GM21447 (cell line): ENCODE results near the gene PDE6A.
"Not testable (repeated sequence)": the region's sequence is repeated elsewhere in the genome, so short reads cannot be mapped to it uniquely, and the experiment has no call there.

Experiments used
- ATAC-seq: cut with Tn5 transposase; IDR thresholded peaks from one replicate; pipeline ENCODE4 v1.9.1; 2021; ENCODE audit not compliant: unreplicated experiment

The PDE6A gene

GRCh38 chr5:149895416-149896345, 48.9 kb downstream of the PDE6A start:
- no peak for ATAC-seq

GRCh38 chr5:149894237-149894636, 50.4 kb downstream of the PDE6A start:
- no peak for ATAC-seq

DNA sequence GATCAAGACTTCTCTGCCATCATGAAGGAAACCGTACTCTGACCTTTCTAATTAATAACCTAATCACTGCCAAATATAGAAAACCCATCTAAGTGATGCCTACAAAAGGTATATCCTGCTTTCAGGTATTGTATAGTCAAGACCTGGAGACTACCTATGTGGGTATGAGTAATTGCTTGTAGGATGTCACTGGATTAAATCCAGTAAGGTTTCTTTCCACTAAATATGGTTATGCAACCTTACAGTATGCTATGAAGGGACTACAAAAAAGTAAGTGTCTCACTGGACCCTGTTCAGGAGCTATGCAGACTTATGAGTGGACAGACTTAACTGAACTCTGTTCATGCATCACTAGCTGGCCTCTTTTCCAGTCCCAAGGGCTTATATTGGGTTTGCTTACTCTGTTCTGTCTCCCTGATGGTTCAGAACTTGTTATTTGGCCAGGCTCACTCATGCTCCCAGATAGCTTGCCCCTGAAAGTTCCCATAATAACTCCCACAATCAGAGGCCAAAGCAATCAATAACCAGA, 51.1 kb downstream of the PDE6A start:
- no peak for ATAC-seq

DNA sequence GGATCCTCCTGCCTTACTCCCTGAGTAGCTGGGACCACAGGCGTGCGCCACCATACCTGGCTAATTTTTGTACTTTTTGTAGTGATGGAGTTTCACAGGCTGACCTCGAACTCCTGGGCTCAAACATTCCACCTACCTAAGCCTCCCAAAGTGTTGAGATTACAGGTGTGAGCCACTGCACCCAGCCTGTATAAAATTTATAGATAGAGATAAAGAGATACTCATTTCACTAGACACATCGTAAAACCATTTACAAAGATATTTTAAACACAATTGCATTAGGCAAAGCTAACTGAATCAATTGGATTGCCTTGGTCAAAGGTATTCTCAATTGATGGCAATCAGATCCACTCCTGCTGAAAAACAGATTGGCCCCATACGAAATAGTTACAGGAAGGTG, 52.0 kb downstream of the PDE6A start:
- no peak for ATAC-seq

DNA sequence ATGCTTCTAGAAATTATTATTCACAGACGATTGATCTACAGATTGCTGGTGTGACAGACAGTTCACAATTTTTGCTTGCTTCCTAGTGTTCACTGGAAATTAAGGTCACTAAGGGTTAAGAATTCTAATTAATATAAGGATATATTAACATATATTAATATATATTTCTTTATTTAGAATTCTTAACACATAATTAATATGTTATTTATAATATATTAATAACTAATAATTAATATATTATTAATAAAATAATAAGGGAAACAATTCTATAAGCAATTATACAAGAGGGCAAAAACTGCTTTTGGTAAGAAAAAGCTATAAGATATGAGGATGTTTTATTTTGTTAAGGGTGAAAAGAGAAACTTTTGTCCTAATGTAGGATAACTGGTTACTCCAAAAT, 56.3 kb downstream of the PDE6A start:
- no peak for ATAC-seq

DNA sequence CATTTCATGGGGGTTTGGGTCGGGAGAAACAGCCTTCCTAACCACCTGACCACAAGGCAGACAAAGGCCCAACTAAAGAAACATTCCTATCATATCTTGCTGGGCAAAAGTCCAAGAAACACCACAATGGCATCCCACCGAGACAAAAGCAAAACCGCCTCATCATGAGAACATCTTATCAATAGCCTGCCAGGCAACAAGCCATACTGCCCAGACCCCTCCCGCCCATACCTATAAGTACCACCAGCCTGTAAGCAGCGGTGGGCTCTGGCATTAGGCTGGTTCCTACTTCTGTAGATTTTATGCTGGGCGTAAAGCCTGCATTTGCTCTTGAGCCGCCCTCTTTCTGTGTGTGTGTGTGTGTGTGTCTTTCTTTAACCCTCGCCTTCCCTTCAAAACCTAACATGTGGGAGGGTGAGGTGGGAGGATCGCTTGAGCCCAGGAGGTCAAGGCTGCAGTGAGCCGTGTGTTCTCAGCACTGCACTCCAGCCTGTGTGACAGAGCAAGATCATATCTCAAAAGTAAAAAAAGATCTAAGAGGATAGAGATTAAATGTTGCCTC, 56.9 kb downstream of the PDE6A start:
- no peak for ATAC-seq

DNA sequence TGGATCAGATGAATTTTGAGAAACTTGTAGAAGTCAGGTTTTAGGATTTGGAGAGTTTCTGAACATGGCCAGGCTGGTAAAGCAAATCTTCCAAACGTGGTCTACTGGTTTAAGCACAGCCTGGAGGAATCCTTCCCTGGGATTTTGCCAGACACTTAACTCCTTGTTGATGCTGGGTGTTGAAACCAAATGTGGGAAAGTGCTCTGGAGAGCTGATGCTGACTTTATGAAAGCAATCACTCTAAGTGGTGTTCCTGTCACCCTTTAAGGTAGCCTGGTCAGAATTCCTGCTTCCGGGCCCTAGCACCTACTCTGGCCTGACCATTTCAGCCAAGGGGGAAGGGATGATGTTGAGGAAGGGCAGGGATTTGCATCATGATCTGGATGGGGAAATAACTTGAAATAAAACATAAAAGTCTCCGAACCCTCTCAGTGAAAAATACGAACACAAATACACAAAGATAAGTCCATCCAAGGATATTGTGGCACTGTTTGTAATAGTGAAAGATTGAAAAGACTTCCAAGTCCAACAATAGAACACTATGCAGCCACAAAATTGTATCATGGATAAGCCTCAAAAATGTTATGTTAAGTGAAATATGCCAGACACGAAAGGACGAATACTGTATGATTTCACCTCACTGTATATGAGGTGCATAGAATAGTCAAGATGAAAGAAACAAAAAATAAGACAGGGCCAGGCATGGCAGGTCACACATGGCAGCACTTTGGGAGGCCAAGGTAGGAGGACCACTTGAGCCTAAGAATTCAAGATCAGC, 57.7 kb downstream of the PDE6A start:
- ATAC-seq, result no peak

- ATAC-seq, result no peak
Observed at GRCh38 chr5:149886060-149886459, 58.5 kb downstream of the PDE6A start.

- no peak for ATAC-seq
Observed at GRCh38 chr5:149885513-149885912, 59.1 kb downstream of the PDE6A start.

GRCh38 chr5:149883550-149883949, 61.0 kb downstream of the PDE6A start:
- no peak for ATAC-seq

- ATAC-seq, result not testable (repeated sequence)
Observed at GRCh38 chr5:149882633-149883032, 62.0 kb downstream of the PDE6A start.

- no peak for ATAC-seq
Observed at GRCh38 chr5:149881874-149882273, 62.7 kb downstream of the PDE6A start.

- no peak for ATAC-seq
Observed at GRCh38 chr5:149881069-149881622, 63.4 kb downstream of the PDE6A start.

GRCh38 chr5:149879593-149879992, 65.0 kb downstream of the PDE6A start:
- not testable (repeated sequence) for ATAC-seq

DNA sequence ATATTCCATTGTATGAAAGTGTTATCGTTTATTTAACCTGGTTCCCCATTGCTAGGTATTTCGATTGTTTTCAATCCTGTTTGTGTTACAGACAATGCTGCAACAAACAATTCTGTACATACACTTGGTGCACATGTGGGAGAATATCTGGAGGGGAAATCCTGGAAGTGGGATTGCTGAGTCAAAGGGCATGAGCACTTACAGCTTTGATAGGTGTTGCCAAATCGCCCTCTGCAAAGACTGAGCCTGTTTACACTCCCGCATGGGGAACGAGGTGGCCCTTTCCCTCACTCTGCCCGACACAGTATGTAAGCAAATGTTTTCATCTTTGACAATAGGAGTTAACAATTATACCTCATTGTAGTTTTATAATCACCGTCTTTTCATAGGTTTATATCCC, 66.2 kb downstream of the PDE6A start:
- no peak for ATAC-seq

- ATAC-seq, result no peak
Observed at GRCh38 chr5:149873896-149874295, 70.7 kb downstream of the PDE6A start.

DNA sequence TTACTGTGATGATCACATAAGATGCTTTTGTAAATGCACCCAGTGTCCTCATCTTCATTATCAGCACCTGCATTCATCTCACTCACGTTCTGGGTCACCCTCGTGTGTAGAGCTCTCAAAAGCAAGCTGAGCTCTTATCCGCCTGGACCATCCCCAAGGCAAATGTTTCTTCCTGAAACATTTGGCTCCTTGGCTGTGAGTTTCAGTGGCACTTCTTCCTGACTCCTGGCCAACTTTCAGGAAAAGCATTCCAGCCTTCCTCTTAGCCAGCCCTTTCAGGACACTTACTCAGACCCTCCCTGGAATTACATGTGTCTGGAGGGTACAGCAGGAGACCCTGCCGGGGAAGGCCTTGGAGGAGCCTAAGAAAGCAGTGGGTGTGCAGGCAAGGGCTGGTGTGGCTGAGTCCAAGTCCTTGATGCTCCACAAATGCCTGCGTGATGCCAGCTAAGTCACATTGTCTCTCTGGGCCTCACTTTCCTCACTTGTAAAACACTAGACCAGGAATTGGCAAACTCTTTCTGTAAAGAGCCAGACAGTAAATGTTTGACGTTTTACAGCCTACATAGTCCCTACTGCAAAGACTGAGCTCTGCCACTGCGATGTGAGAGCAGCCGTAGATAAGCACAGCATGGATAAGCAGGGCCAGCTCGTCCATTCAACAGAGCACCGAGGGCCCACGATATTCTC, 72.1 kb downstream of the PDE6A start:
- no peak for ATAC-seq

- ATAC-seq, result no peak
Observed at GRCh38 chr5:149871471-149871870, 73.1 kb downstream of the PDE6A start.

DNA sequence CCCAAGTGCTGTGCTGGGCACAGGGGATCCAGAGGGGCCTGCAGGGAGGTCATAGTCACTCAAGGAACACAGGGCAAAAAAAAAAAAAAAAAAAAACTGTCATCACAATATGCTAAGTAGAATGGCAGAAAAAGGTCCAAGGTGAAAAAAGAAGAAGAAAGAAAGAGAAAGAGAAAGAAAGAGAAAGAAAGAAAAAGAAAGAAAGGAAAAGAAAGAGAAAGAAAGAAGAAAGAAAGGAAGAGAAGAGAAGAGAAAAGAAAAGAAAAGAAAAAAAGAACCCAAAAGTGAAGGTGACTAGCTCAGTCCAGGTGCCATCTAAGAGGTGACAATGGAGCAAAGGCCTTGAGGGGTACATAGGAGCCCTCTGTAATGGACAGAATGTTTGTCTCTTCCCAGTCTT, 73.9 kb downstream of the PDE6A start:
- ATAC-seq, result no peak

DNA sequence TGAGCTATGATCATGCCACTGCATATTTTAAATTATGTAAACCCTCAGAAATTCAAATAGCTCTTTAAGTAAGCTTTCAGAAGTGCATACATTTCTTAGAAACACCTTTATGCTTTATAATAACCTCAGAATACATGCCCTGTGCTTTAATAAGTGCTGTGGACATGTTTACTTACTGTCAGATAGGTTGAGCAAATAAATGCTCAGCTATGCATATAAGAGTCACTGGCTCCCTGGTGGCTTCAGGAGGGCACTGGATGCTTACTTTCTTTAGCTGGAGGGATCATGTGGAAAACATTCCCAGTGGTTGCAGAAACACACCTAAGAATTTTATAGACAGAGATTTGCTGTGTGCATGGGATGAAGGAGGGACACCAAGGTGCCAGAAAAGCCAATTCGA, 74.4 kb downstream of the PDE6A start:
- no peak for ATAC-seq

DNA sequence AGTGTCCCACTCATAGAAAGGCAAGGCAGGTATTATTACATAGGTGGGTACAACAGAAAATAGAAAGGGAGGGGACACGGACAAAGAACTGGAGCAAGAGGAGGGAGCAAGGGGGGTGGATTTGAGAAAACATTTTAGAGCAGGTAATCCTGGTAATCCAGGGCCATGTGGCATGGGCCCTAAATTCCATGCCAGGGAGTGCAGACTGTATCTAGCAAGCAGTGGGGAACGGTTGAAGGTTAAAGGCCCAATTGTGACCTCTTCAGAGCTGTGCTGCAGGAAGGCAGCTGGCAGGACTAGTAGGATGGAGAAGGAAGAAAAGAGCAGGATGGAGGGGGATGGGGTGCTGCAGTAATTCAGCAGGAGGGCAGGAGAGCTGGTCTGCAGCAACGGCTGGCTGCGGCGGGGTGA, 75.2 kb downstream of the PDE6A start:
- ATAC-seq, result no peak
